Mucosa of rectum (tissue), 2 donors: Measurements from ENCODE around the gene CHST12.

Experiments
- H3K27ac ChIP-seq, 2 donors: one replicate each; pipeline ENCODE4 v1.7.0; 2013; ENCODE audit warnings: inconsistent platforms in 2 of 2, low read depth in 2 of 2, low read length in 2 of 2
- H3K27me3 ChIP-seq, 2 donors: one replicate each; pipeline ENCODE4 v1.7.0; 2013; ENCODE audit warnings: low read length in 2 of 2; ENCODE audit not compliant: control insufficient read depth in 2 of 2, insufficient read depth in 2 of 2
- H3K36me3 ChIP-seq, 2 donors: one replicate each; pipeline ENCODE4 v1.7.0; 2013; ENCODE audit warnings: low read length in 2 of 2; ENCODE audit not compliant: control insufficient read depth in 2 of 2, insufficient read depth in 2 of 2
- H3K4me1 ChIP-seq, 2 donors: one replicate each; pipeline ENCODE4 v1.7.0; 2013; ENCODE audit warnings: low read length in 2 of 2, mild to moderate bottlenecking in 1 of 2; ENCODE audit not compliant: control insufficient read depth in 2 of 2, insufficient read depth in 2 of 2
- H3K4me3 ChIP-seq, 2 donors: one replicate each; pipeline ENCODE4 v1.7.0; 2013; ENCODE audit warnings: low read length in 2 of 2
- H3K9ac ChIP-seq, 2 donors: one replicate each; pipeline ENCODE4 v1.7.0; 2013; ENCODE audit warnings: low read length in 2 of 2, low read depth in 1 of 2, mild to moderate bottlenecking in 1 of 2
- H3K9me3 ChIP-seq, 2 donors: one replicate each; pipeline ENCODE4 v1.7.0; 2013; ENCODE audit warnings: low read length in 2 of 2; ENCODE audit not compliant: control insufficient read depth in 2 of 2
- donor health status: healthy.
- donor health status: Normal muscosa, but diverticular disease.

The CHST12 gene

DNA sequence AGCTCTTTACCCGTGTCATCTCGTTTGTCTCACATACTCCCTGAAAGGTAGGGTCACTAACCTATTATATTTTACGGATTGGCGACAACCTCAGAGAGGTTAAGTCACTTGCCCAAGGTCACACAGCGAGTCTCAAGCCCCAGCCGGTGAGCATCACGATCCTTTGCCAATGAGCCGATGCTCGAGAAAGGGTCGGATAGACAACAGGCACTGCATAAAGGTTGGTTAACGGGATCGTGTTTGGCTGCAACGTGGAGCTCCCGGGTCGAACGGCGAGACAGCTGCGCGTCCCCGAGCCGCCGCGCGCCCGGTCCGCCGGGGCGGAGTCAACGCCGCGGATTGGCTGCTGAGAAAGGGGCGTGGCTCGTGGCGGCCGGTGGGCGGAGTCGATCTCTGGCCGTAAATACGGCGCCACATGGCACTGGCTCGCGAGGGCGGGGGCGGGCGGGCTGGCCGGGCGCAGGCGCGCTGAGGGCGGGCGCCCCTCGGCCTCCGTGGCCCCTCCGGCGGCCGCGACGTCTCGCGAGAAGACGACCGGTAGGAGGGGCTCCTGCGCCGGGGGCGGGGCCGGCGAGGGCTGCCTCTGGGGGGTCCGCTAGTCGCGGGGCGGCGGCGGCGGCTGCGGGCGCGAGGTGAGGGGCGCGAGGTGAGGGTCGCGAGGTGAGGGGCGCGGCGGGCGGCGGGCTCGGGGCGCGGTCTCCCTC is at the start of gene CHST12:
Gene CHST12 (plus strand): TSS at position 598 of the 704 bp plus-strand sequence. CDS start 29,029 bp downstream, outside the sequence.
- Histone ChIP-seq H3K27me3 (no peaks in the 10 kb centered on the region), H3K27ac (peak within 1 kb of the TSS; percentile 29 to 63), H3K4me3 (peak within 1 kb of the TSS; percentile 79 to 86), H3K4me1 (peaks cover 15 to 26% of the 10 kb centered on the region in 2 donors), H3K36me3 (no peaks in the 10 kb centered on the region), H3K9me3 (no peaks in the 10 kb centered on the region), H3K9ac (peak within 1 kb of the TSS; percentile 57 to 65)

DNA sequence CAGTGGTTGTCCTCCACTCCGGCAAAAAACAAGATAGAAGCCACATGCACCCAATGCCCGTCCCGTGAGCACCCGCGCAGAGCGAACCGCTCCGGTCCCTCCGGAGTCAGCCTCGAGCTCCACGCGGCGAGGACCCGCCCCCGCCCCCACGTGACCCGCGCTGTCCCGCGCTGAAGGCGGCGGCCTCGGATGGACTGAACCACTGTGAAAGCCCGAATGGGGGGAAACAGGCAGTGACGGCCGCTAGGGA is 49.5 kb upstream of the CHST12 start:
- H3K27me3 ChIP-seq, result no peaks in the 10 kb centered on the region
- H3K9me3 ChIP-seq, result no peaks in the 10 kb centered on the region
- peak overlapping the region; percentile 88 to 90 for H3K9ac ChIP-seq
- H3K4me3 ChIP-seq, result peak overlapping the region; percentile 81 to 83
- peaks cover 16 to 21% of the 10 kb centered on the region in 2 donors for H3K4me1 ChIP-seq
- H3K27ac ChIP-seq, result peak overlapping the region; percentile 96 to 98
- H3K36me3 ChIP-seq, result peaks cover 0 to 4% of the 10 kb centered on the region in 2 donors

DNA sequence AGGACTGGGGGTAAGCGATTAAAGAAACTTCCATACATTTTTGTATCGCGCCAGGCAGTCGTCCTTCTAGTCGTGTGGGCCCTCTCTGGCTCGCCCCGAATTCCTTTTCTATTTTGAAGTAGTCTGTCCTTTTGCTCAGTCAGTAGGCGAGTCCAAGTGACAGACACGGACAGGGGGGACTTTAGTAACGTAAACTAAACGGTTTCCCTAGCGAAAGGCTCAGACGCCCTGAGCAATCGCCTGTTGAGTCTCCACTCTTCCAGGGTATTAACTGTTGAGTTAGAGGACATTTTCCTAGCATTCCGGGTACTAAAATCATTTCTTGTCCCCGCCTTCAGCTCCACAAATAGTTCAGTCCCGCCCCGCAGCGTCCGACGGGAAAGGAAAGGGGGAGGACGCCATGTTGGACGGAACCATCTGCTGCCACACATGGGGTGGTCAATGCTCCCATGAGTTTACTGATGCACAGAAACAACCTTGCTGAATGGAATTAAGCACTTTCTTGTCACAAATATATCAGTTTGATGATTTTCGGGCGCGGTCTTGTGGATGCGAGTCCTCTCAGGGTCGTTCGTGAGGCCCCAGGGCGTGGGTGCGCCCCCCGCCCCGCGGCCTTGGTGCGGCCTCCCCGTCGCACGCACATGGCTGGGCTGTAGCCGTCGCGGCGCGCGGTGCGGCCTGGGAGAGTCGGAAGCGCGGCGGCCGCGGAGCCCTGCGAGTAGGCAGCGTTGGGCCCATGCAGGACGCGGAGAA is 49.0 kb upstream of the CHST12 start, which contains the start of gene EIF3B:
Gene EIF3B (plus strand): TSS at position 642 of the 753 bp plus-strand sequence. CDS start 95 bp downstream, at position 737.
- Histone ChIP-seq H3K4me1 (peaks cover 16 to 21% of the 10 kb centered on the region in 2 donors), H3K9ac (peak within 1 kb of the TSS; percentile 88 to 90), H3K27ac (peak within 1 kb of the TSS; percentile 96 to 98), H3K36me3 (peaks cover 0 to 9% of the 10 kb centered on the region in 2 donors), H3K4me3 (peak within 1 kb of the TSS; percentile 81 to 83), H3K27me3 (no peaks in the 10 kb centered on the region), H3K9me3 (no peaks in the 10 kb centered on the region)

DNA sequence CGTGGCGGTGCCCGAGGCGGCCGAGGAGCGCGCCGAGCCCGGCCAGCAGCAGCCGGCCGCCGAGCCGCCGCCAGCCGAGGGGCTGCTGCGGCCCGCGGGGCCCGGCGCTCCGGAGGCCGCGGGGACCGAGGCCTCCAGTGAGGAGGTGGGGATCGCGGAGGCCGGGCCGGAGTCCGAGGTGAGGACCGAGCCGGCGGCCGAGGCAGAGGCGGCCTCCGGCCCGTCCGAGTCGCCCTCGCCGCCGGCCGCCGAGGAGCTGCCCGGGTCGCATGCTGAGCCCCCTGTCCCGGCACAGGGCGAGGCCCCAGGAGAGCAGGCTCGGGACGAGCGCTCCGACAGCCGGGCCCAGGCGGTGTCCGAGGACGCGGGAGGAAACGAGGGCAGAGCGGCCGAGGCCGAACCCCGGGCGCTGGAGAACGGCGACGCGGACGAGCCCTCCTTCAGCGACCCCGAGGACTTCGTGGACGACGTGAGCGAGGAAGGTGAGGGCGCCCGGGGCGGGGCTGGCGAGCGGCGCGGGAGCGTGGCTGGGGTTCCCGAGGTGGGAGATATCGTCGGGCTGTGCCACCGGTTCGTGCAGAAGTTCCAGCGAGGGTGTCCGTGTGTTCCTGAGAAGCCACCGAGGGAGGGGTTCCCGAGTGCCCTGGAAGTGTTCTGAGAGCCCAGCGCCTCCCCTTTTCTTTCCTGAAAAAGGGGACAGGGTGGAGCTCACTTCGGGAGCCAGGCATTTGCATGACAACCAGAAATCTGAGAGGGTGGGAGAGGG is 48.3 kb upstream of the CHST12 start:
- no peaks in the 10 kb centered on the region for H3K9me3 ChIP-seq
- H3K4me3 ChIP-seq, result peak overlapping the region; percentile 81 to 83
- peak overlapping the region in 1 of 2 donors; percentile 98 for H3K27ac ChIP-seq
- H3K27me3 ChIP-seq, result no peaks in the 10 kb centered on the region
- peak overlapping the region; percentile 80 to 90 for H3K9ac ChIP-seq
- H3K4me1 ChIP-seq, result peaks cover 16 to 21% of the 10 kb centered on the region in 2 donors
- H3K36me3 ChIP-seq, result peaks cover 0 to 14% of the 10 kb centered on the region in 2 donors

DNA sequence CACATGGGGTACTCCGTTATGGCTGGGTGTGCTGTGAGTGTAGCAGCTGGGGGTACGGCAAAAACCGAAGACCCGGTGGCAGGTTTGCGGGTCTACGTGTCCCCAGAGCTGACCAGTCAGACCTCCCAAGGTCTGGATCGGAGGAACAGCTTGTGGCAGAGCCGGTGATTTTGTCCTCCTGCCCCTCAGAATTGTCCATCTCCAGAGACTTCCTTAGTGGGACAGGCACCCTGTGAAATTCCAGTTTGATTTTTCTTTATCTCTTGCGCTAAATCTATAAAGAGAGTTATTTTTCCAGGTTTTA is 47.8 kb upstream of the CHST12 start:
- peak overlapping the region; percentile 81 to 83 for H3K4me3 ChIP-seq
- no peak overlapping the region for H3K27ac ChIP-seq
- no peaks in the 10 kb centered on the region for H3K9me3 ChIP-seq
- H3K36me3 ChIP-seq, result peaks cover 4 to 15% of the 10 kb centered on the region in 2 donors
- peak overlapping the region; percentile 80 to 90 for H3K9ac ChIP-seq
- peaks cover 16 to 21% of the 10 kb centered on the region in 2 donors for H3K4me1 ChIP-seq
- H3K27me3 ChIP-seq, result no peaks in the 10 kb centered on the region

DNA sequence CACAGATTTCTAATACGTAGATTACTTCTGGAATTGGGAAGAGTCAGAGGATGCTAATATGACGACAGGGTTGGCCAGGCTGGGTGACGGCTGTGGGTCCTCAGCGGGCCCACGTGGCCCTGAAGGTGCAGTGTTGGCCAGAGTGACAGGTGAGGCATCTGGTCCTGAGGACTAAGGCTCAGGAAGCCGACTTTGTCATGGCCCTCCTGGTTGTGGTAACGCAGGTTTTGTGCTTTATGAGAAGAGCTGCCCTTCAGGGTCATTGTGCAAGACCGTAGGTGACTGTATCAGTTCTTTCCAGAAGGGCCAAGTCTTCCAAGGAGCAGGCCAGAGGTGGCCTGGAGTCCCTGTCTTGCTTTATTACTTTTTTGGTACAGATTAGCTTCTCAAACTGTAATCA is 46.2 kb upstream of the CHST12 start:
- peaks cover 16 to 21% of the 10 kb centered on the region in 2 donors for H3K4me1 ChIP-seq
- peaks cover 11 to 25% of the 10 kb centered on the region in 2 donors for H3K36me3 ChIP-seq
- no peaks in the 10 kb centered on the region for H3K27me3 ChIP-seq
- no peak overlapping the region for H3K9ac ChIP-seq
- no peaks in the 10 kb centered on the region for H3K9me3 ChIP-seq
- no peak overlapping the region for H3K4me3 ChIP-seq
- H3K27ac ChIP-seq, result no peak overlapping the region

DNA sequence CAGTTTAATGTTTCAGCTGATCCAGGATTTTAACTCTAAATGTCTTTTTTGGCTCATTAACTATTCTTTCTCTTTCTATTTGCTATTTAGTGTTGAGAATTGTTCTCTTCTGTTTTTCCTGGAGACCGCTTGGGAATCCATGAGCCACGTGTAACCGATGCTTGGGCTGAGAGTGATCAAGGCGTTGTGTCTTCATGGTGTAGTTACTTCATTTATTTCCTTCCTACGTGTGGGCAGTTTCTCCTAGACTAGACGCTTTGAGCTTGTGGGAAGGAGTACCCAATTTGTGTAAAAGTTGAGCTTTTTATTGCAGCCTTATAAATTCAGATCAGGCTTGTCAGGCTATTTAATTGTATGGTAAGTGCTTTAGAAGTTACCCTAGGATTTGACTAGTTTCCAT is 45.8 kb upstream of the CHST12 start:
- H3K9ac ChIP-seq, result no peak overlapping the region
- H3K27ac ChIP-seq, result no peak overlapping the region
- no peak overlapping the region for H3K4me3 ChIP-seq
- peaks cover 16 to 21% of the 10 kb centered on the region in 2 donors for H3K4me1 ChIP-seq
- H3K27me3 ChIP-seq, result no peaks in the 10 kb centered on the region
- H3K36me3 ChIP-seq, result peaks cover 15 to 29% of the 10 kb centered on the region in 2 donors
- H3K9me3 ChIP-seq, result no peaks in the 10 kb centered on the region

DNA sequence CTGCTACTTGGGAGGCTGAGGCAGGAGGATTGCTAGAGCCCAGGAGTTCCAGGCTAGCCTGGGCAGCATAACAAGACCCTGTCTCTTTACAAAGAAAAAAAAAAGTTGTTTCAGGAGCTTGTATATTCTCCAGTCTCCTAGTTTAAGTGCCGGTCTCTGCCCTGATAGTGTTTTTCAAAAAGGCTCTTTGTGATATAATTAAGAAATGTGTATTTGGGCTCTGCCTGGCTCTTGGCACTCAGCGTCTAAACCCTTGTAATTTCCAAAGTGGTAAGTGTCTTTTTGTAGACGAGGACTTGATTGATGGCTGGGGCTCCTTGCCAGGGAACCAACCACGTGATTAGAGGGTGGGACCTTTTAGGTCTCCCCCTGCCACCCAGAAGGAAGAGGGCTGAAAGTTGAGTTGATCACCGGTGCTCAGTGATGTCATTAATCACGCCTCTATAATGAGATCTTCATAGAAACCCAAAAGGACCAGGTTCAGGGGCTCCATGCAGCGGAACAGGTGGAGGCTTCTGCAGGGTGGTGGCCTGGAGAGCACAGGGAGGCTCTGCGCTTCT is 44.4 kb upstream of the CHST12 start:
- peaks cover 16% of the 10 kb centered on the region in 2 donors for H3K4me1 ChIP-seq
- H3K9me3 ChIP-seq, result no peaks in the 10 kb centered on the region
- no peak overlapping the region for H3K9ac ChIP-seq
- H3K27me3 ChIP-seq, result no peaks in the 10 kb centered on the region
- no peak overlapping the region for H3K27ac ChIP-seq
- H3K36me3 ChIP-seq, result peaks cover 27 to 39% of the 10 kb centered on the region in 2 donors
- no peak overlapping the region for H3K4me3 ChIP-seq

DNA sequence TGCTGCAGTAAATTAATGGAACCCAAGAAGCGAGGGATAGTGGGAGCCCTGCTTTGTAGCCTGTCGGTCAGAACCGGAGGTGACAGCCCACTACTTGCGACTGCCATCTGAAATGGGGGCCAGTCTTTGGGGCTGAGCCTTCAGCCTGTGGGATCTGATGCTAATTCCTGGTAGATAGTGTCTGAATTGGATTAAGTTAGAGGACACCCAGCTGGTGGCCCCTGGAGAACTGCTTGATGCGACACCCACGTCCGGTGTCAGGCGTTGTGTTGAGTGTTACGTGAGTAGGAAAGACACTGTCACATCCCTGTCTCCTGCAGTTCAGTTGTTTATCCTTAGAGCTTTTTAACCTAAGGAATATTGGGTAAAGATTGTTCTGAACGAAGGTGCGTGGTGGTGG is 43.8 kb upstream of the CHST12 start:
- Histone ChIP-seq H3K9me3 (no peaks in the 10 kb centered on the region), H3K4me1 (peaks cover 16% of the 10 kb centered on the region in 2 donors), H3K36me3 (peaks cover 33 to 44% of the 10 kb centered on the region in 2 donors)

More for the DNA sequence above, 43.8 kb upstream of the CHST12 start:
- Histone ChIP-seq H3K4me3 (no peak overlapping the region), H3K9ac (no peak overlapping the region), H3K27me3 (no peaks in the 10 kb centered on the region), H3K27ac (no peak overlapping the region)
